WTC11 (cell line): ENCODE measurements around the gene TMBIM6. TPM values are rescaled to one million over a fixed set of nuclear protein-coding genes. Genes with fewer than 3 reads are reported as not detected.

Experiments
- ATAC-seq: fragments of 200-7000 bp; cut with Tn5 transposase; 2 replicates; pipeline ENCODE4 v1.10.0; 2021; ENCODE audit warnings: mild to moderate bottlenecking, moderate library complexity
- CTCF ChIA-PET: fragments of 300-600 bp; sonication (Branson Sonifier 250); formaldehyde crosslinking; loops from one replicate; lab custom pipeline; 2021; ENCODE audit warnings: antibody characterized with exemption; lab: Charles Lee
- POLR2A ChIA-PET: fragments of 350-600 bp; sonication (Branson Sonifier 250); formaldehyde crosslinking; loops from one replicate; lab custom pipeline; 2021; ENCODE audit warnings: antibody characterized with exemption; lab: Charles Lee
- DNase-seq: peaks from one replicate; pipeline ENCODE4 v3.0.0; 2021; ENCODE audit warnings: low spot score
- H3K27ac Mint-ChIP-seq: 2 replicates; pipeline ENCODE4 v1.8.0; 2021; ENCODE audit warnings: mixed read lengths
- H3K27me3 Mint-ChIP-seq: 2 replicates; pipeline ENCODE4 v1.8.0; 2021; ENCODE audit warnings: low read depth, mild to moderate bottlenecking, moderate library complexity, mixed read lengths
- H3K36me3 Mint-ChIP-seq: 2 replicates; pipeline ENCODE4 v1.8.0; 2021; ENCODE audit warnings: mixed read lengths
- H3K4me1 Mint-ChIP-seq: 2 replicates; pipeline ENCODE4 v1.8.0; 2022; ENCODE audit warnings: mixed read lengths
- H3K4me3 Mint-ChIP-seq: 2 replicates; pipeline ENCODE4 v1.8.0; 2021; ENCODE audit warnings: mild to moderate bottlenecking, moderate library complexity, mixed read lengths
- H3K9me3 Mint-ChIP-seq: 2 replicates; pipeline ENCODE4 v1.8.0; 2021; ENCODE audit warnings: mixed read lengths
- ESRRA ChIP-seq: sonication (generic); formaldehyde crosslinking; IDR thresholded peaks from 2 replicates; pipeline ENCODE4 v1.8.1; 2022; ENCODE audit warnings: mild to moderate bottlenecking, missing genetic modification reagents, borderline replicate concordance
- HMGXB4 ChIP-seq: sonication (generic); formaldehyde crosslinking; IDR thresholded peaks from 2 replicates; pipeline ENCODE4 v1.8.1; 2023; ENCODE audit warnings: mild to moderate bottlenecking, moderate library complexity, missing genetic modification reagents
- JAZF1 ChIP-seq: fragments of 250-450 bp; sonication (Bioruptor Pico); IDR thresholded peaks from 2 replicates; pipeline ENCODE4 v1.9.0; 2021; ENCODE audit warnings: moderate library complexity, mild to moderate bottlenecking, inconsistent platforms
- KAT7 ChIP-seq: sonication (generic); formaldehyde crosslinking; IDR thresholded peaks from 2 replicates; pipeline ENCODE4 v1.8.1; 2023; ENCODE audit warnings: missing genetic modification reagents, mild to moderate bottlenecking, borderline replicate concordance
- MAX ChIP-seq: sonication (generic); formaldehyde crosslinking; IDR thresholded peaks from 2 replicates; pipeline ENCODE4 v1.8.0; 2022; ENCODE audit warnings: mild to moderate bottlenecking, missing genetic modification reagents
- MLX ChIP-seq: sonication (generic); formaldehyde crosslinking; IDR thresholded peaks from 2 replicates; pipeline ENCODE4 v1.8.1; 2023; ENCODE audit warnings: mild to moderate bottlenecking, missing genetic modification reagents, moderate library complexity
- TEAD1 ChIP-seq: sonication (generic); formaldehyde crosslinking; IDR thresholded peaks from 2 replicates; pipeline ENCODE4 v1.8.0; 2022; ENCODE audit warnings: mild to moderate bottlenecking, missing genetic modification reagents
- ZBTB43 ChIP-seq: sonication (generic); formaldehyde crosslinking; IDR thresholded peaks from 2 replicates; pipeline ENCODE4 v1.8.1; 2023; ENCODE audit warnings: mild to moderate bottlenecking, missing genetic modification reagents
- ZNF121 ChIP-seq: sonication (generic); formaldehyde crosslinking; IDR thresholded peaks from 2 replicates; pipeline ENCODE4 v1.8.0; 2023; ENCODE audit warnings: missing genetic modification reagents
- ZNF138 ChIP-seq: sonication (generic); formaldehyde crosslinking; conservative IDR thresholded peaks from 2 replicates; pipeline ENCODE4 v1.8.1; 2022; ENCODE audit warnings: mild to moderate bottlenecking, moderate library complexity, missing genetic modification reagents
- ZNF219 ChIP-seq: sonication (generic); formaldehyde crosslinking; IDR thresholded peaks from 2 replicates; pipeline ENCODE4 v1.8.0; 2023; ENCODE audit warnings: missing genetic modification reagents, mild to moderate bottlenecking, borderline replicate concordance
- ZNF281 ChIP-seq: sonication (generic); formaldehyde crosslinking; IDR thresholded peaks from 2 replicates; pipeline ENCODE4 v1.8.0; 2023; ENCODE audit warnings: mild to moderate bottlenecking, missing genetic modification reagents
- ZNF396 ChIP-seq: fragments of 250-450 bp; sonication (Bioruptor Pico); IDR thresholded peaks from 2 replicates; pipeline ENCODE4 v1.8.0; 2021; ENCODE audit warnings: mild to moderate bottlenecking, moderate library complexity, borderline replicate concordance
- total RNA-seq: library from RNA; stranded (reverse); gene quantifications from 3 replicates; pipeline ENCODE4 v1.2.3, GENCODE V29; 2021
- TF ChIP-seq, protein P1 (sequence below): sonication (generic); formaldehyde crosslinking; IDR thresholded peaks from 2 replicates; pipeline ENCODE4 v1.8.0; 2022; ENCODE audit warnings: mild to moderate bottlenecking, missing genetic modification reagents
- TF ChIP-seq, protein P2 (sequence below): sonication (generic); formaldehyde crosslinking; IDR thresholded peaks from 2 replicates; pipeline ENCODE4 v1.8.1; 2022; ENCODE audit warnings: mild to moderate bottlenecking, moderate library complexity, missing genetic modification reagents
- TF ChIP-seq, protein P3 (sequence below): sonication (generic); formaldehyde crosslinking; IDR thresholded peaks from 2 replicates; pipeline ENCODE4 v1.8.0; 2023; ENCODE audit warnings: missing genetic modification reagents

The TMBIM6 gene
- total RNA-seq, 1 experiment from 2014 or later = 402 TPM

GRCh38 chr12:49705479-49706134, 35.8 kb upstream of the TMBIM6 start:
- peak overlapping the region; percentile 89 for H3K4me3 Mint-ChIP-seq

DNA sequence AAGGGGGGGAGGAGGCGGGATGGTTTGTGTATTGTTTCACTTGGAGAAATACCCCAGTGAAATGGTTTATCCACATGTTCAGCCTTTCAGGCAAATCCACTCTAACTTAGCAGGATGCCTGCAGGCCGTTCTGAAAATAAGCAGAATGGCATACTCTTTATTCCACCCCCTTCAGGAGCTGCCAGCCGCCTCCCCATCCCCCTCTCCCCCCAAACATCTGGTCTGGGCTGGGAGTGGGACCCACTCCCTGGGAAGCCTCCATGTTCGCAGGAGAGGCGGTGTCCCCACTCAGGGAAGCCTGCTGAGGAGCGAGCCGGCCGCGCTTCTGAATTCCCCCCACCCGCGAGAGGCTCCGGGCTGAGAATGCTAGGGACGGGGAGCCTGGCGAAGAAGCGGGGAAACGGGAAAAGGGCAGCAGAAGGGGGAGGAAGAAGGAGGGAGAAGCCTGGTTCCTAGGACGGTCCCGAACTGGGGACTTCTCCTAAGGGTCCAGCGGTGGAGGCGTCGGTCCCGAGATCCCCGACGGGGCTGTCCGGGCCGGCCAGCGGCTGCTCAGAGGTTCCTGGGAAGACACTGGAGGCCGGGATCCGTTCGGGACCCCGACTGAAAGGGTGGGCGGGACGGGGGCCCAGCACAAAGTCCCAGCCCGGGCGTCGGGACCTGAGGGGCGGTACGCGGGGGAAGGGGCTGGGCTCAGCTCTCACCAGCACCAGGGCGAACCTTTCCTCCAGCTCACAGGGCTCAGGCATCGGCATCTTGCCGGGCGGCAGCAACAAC, 34.8 kb upstream of the TMBIM6 start:
- Mint-ChIP-seq H3K36me3 (no peaks in the 10 kb centered on the region), H3K9me3 (no peaks in the 10 kb centered on the region), H3K4me1 (peaks cover 42% of the 10 kb centered on the region), H3K27ac (no peak overlapping the region), H3K4me3 (peak overlapping the region; percentile 89), H3K27me3 (peaks cover 39% of the 10 kb centered on the region)
- CTCF ChIA-PET = interaction anchor here (0.8 to 6.3 kb wide), 11 partner anchors 8 to 83 kb away, joined by 3 to 33 read pairs (median 6); partner anchors contain the start of genes PRPF40B and TMBIM6
- DNase-seq (peak; percentile 41), ATAC-seq (peak; percentile 50)
- TF ChIP-seq ZNF121 = 0 out of 2 replicates have a peak, but pooled peaks have one; percentile 10
- TF ChIP-seq ZBTB43 (CRISPR knock-in tag) = no peak
- POLR2A ChIA-PET = interaction anchor here (0.9 to 1.4 kb wide), 6 partner anchors 9 to 59 kb away, joined by 3 to 5 read pairs (median 4); no protein-coding TSS in a partner anchor

More at GRCh38 chr12:49705479-49706134, 35.8 kb upstream of the TMBIM6 start:
- Mint-ChIP-seq H3K27ac (no peak overlapping the region), H3K4me1 (peaks cover 42% of the 10 kb centered on the region), H3K9me3 (no peaks in the 10 kb centered on the region), H3K36me3 (no peaks in the 10 kb centered on the region), H3K27me3 (peaks cover 29% of the 10 kb centered on the region)
- peak; percentile 28 for DNase-seq
- POLR2A ChIA-PET = interaction anchor here (0.8 to 1.4 kb wide), 5 partner anchors 8 to 58 kb away, joined by 3 to 6 read pairs (median 4); partner anchors contain the start of gene TMBIM6
- CTCF ChIA-PET = interaction anchor here (0.8 to 6.3 kb wide), 10 partner anchors 15 to 82 kb away, joined by 3 to 33 read pairs (median 5); partner anchors contain the start of genes PRPF40B and TMBIM6
- ATAC-seq = no peak; the same call in 1 of the 2 replicates
- no peak for TF ChIP-seq KAT7 (CRISPR knock-in tag)

DNA sequence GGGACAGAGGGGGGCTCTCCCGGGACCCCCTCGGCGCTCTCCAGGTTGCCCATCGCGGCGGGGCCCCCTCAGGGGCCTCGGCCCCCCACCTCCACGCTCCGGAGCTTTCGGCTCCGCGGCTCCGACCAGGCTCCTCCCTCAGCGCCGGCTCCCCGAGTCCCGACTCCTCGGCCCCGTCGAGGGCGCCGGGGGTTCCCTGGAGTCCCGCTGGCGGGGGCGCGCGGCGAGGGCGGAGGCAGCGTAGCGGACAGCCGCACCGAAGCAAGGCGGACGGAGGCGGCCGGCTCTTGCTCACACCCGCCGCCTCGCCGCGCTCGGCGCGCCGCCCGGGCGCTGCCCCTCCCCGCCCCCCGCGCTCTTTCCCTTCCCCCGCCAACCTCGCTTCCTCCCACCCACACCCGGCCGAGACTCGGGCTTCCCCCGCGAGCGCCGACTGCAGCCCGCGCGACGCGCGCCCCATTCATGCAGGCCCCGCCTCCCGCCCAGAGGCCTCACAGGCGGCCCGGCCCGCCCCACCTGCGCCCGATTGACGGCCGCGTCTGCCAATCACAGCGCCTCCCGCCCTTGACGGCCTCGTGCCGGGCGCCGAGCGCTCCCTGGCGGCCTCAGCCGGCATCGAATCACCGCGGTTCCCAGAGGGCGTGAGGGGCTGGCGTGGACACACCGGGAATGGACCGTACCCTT, 34.1 kb upstream of the TMBIM6 start, which contains the start of gene FMNL3:
Gene FMNL3 (minus strand): TSS at position 278 of the 684 bp plus-strand sequence. CDS start 225 bp downstream, at position 53.
- peak; percentile 86 for ATAC-seq
- peak within 1 kb of the TSS; percentile 89 for H3K4me3 Mint-ChIP-seq
- H3K27me3 Mint-ChIP-seq = peaks cover 45% of the 10 kb centered on the region
- no peaks in the 10 kb centered on the region for H3K36me3 Mint-ChIP-seq
- POLR2A ChIA-PET = interaction anchor here (1.0 to 1.1 kb wide), 4 partner anchors 10 to 59 kb away, joined by 3 to 5 read pairs (median 4); no protein-coding TSS in a partner anchor
- H3K27ac Mint-ChIP-seq = no peak within 1 kb of the TSS
- no peaks in the 10 kb centered on the region for H3K9me3 Mint-ChIP-seq
- peaks cover 38% of the 10 kb centered on the region for H3K4me1 Mint-ChIP-seq
- CTCF ChIA-PET = interaction anchor here (0.8 to 6.3 kb wide), 12 partner anchors 9 to 83 kb away, joined by 3 to 33 read pairs (median 6); partner anchors contain the start of genes PRPF40B and TMBIM6
- peak; percentile 97 for DNase-seq
- TF ChIP-seq JAZF1 (CRISPR knock-in tag) = no peak
- no peak for TF ChIP-seq ZNF219 (CRISPR knock-in tag)
- TF ChIP-seq, protein P1, sequence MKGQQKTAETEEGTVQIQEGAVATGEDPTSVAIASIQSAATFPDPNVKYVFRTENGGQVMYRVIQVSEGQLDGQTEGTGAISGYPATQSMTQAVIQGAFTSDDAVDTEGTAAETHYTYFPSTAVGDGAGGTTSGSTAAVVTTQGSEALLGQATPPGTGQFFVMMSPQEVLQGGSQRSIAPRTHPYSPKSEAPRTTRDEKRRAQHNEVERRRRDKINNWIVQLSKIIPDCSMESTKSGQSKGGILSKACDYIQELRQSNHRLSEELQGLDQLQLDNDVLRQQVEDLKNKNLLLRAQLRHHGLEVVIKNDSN = no peak
- TF ChIP-seq, protein P2, sequence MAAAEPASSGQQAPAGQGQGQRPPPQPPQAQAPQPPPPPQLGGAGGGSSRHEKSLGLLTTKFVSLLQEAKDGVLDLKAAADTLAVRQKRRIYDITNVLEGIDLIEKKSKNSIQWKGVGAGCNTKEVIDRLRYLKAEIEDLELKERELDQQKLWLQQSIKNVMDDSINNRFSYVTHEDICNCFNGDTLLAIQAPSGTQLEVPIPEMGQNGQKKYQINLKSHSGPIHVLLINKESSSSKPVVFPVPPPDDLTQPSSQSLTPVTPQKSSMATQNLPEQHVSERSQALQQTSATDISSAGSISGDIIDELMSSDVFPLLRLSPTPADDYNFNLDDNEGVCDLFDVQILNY (CRISPR knock-in tag) = peak; percentile 96
- TF ChIP-seq ZNF281 (CRISPR knock-in tag) = no peak
- no peak for TF ChIP-seq ZNF396
- TF ChIP-seq, protein P3, sequence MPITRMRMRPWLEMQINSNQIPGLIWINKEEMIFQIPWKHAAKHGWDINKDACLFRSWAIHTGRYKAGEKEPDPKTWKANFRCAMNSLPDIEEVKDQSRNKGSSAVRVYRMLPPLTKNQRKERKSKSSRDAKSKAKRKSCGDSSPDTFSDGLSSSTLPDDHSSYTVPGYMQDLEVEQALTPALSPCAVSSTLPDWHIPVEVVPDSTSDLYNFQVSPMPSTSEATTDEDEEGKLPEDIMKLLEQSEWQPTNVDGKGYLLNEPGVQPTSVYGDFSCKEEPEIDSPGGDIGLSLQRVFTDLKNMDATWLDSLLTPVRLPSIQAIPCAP (CRISPR knock-in tag) = peak; percentile 67; the same call in 1 of the 2 replicates
- TF ChIP-seq ZNF138 (CRISPR knock-in tag) = 0 out of 2 replicates have a peak, but pooled peaks have one; percentile 57
- peak; percentile 68; the same call in 1 of the 2 replicates for TF ChIP-seq HMGXB4 (CRISPR knock-in tag)
- TF ChIP-seq MAX = peak; percentile 97
- 0 out of 2 replicates have a peak, but pooled peaks have one; percentile 27 for TF ChIP-seq ESRRA
- no peak for TF ChIP-seq MLX
- 0 out of 2 replicates have a peak, but pooled peaks have one; percentile 64 for TF ChIP-seq TEAD1 (CRISPR knock-in tag)
